GM21786 (cell line): ENCODE data around the gene THSD7A.

Experiments
- ATAC-seq: cut with Tn5 transposase; IDR thresholded peaks from one replicate; pipeline ENCODE4 v1.9.1; 2021; ENCODE audit not compliant: unreplicated experiment

Gene THSD7A

DNA sequence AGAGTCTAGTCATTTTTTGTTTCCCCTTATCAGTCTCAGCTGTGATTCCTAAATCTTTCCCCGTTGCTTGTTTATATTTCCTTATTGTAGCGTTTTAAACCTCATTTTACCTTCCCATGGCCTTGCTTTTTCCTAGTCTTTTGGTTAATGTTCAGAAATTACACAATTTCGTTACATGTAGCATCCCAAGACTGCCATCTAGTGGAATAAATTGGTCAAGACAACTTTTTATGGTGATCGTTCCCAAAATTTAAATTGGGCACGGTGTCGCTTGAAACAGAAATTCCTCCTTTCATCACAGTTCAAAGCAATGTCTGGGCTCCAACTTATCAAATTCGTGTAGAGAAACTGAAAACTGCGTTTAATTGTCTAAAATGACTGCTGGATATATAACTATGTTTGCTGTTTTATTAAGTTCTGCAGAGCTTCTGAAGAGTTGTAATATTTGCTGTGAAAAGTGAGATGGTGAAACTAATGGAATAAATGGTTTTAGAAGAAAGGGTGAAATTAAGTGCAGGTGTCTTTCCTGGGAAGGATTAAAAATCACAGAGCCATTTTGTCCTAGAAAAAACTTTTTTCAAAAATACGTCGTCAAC lies 488.1 kb downstream of the THSD7A start:
- ATAC-seq = no peak

DNA sequence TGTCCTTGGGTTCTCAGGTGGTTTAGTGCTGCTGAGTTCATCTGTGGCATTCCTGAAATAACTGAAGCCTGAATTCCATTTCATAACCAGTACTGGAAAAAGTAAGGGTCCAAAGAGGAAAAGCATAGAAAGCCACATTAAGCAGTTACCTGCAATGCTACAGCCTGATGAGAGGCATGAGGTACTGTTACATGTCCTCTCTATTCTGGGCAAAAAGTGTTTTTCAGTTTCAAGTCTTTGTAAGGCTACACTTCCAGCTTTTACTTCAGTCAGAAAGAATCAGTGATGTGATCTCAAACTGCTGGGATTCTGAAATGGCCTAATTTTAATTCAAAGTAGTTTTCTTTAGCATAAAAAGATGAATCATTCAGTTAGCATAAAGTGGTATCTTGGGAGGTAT lies 488.9 kb downstream of the THSD7A start:
- no peak for ATAC-seq

DNA sequence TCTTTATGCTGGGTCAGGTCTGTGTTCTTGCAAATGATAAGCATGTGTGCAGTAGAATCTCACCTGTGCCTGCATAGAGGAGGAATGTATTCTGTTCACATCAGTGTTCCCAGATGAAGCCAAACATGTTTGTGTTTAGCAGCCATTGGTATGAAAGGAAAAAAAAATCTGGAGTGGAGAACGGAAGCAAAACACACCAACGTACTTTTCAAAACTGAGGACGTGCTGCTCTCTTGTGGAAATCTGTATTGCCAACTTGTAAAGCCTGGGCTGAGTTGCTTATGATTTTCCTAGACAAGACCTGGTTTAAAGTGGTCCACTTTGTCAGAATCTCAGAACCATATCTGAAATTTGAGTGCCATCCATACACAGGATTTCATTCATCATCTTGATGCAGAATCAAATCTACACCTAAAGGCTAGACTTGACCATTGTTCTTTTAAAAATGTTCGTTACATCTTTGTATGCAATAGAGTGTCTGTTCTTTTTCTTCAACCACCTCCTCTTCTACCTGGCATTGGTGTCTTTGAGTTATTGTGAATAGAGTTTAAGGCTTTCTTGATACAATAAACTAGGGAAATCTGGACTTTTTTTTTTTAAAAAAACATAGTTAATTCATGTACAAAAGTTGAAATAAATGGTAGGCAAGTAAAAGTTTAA lies 490.6 kb downstream of the THSD7A start:
- no peak for ATAC-seq

DNA sequence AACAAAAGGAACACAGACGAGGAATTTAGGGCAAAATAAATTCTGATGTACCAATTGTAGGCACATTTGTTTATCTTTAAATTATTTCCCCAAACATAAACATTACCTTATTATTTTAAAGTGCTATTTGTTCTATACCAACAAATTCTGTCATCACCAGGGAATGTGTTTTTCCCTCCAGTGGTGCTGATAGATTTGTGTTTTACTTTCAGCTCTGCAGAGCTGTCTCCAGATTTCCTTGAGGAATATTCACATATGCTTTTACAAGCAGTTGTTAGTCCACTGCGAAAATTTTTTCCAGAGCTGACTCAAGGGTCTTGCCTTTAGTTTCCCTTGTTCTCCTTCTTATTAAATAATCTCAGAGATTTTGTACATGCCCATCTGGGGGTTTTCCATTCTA lies 495.6 kb downstream of the THSD7A start:
- no peak for ATAC-seq

DNA sequence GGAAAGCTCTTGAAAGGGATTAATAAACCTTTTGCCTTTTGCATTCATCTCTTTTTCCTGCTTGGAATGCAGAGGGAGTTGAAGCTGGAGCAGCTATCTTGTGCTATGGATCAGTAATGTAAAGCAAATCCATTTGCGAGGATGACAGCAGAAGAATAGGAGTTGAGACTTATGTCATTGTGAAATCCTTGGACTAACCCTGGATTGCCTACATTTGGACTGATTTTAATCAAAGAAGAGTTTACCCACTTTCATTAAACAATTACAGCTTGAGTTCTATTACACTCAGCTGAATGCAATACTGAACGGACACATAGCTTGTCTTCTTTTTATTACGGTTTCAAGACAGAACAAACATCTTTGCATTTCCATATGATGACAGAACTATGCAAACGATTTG lies 496.1 kb downstream of the THSD7A start:
- no peak for ATAC-seq

DNA sequence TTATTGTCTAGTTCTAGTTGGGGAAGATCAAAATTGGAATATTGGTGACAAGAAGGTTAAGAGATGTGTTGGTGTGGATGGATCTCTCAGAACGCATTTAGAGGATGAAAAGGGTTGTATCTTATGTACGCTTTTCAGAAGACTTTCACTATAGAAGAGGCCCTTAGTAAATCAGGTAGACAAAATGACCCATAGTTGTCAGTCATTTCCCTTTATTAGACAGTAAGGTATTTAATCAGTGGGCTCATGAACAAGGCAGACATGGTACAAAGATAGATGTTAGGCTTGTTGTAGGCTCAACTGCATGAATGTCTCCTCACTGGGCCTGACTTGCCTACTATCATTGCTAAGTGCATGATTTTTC lies 499.2 kb downstream of the THSD7A start:
- ATAC-seq = peak; percentile 33

DNA sequence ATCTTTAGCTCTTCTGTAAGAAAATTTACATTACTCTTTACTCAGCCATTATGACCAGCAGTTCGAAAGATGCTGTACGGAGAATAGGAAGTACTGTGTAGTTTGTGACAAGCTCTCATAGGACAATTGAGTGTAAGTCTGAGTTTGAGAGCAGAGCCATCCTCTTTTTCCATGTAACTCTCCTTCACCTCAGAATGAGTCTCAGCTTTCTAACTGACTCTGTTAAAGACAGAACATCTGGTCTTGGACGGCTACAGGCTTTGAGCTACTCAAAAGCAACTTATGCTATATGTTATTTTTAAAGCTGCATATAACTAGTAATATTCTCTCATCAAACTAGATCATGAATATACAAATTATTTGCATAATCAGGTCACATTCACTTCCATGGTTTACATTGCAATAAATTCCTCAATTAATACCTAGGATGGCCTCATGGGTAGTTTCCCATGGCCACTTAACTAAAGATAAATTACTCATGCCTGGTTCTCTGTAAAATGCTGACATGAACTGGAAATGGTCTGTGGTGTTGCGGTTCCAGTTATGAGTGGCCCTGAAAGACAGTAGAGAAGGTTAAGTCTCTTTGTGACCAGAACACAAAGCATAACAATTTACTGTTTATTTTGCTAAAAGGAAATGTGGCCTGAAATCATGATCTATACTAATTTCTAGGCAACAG lies 499.7 kb downstream of the THSD7A start:
- ATAC-seq = peak; percentile 97

DNA sequence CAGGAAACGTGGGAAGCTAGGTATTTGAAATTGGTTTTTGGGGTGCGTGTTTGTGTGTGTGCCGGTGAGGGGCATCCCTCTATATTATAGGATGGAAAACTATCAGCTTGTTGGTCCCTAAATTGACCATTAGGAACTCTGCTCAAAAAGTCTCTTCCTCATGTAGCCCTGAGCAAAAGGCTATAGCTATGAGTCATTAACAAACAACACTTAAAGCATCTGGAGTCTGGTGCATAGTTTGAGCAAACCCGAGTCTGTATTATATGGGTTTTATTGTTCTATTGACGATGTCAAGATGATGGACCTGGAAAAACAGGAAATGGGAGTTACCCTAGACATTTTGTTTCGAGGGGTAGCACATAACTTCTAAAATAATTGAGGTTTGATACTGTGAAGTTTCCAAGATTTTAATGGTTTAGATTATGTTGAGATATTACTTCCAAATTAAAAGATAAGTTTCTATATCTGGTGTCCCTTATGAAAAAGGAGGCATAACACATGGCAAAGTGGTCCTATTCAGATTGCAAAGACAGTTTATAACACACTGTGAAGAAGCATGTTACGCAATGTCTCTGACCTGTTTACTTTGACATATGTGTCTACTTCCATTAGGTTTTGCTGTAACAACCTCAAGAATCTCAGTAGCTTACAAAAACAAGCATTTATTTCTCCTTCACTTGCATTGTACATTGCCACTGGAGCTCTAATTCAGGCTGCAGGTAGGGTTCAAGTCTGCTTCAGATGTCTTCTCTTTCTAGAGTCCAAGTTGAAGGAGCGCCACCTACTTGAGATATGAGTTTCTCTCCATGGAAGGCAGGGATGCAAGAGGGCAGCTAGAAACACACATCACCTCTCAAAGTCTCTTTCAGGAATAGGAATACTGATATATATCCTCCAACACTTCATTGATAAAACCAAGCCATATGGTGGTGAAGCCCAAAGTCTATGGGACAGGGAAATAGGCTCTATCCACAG lies 500.6 kb downstream of the THSD7A start:
- no peak for ATAC-seq

DNA sequence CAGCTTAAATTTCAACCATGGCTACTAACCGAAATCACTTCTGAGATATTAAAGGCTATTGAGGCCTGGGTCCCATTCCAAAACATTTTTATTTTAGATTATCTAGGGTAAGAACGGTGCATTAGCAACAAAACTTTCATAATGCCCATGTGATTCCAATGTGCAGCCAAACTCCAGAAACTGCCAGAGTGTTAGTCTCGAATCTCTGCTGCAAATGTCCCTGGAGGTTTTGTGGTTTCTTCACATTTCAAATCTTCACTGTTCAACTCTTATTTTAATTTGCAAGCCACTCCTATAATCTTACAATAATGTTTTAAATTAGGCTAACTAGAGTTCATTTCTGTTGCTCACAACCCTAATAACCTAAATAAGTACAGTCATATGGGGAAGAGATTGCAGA lies 501.3 kb downstream of the THSD7A start:
- ATAC-seq = no peak

DNA sequence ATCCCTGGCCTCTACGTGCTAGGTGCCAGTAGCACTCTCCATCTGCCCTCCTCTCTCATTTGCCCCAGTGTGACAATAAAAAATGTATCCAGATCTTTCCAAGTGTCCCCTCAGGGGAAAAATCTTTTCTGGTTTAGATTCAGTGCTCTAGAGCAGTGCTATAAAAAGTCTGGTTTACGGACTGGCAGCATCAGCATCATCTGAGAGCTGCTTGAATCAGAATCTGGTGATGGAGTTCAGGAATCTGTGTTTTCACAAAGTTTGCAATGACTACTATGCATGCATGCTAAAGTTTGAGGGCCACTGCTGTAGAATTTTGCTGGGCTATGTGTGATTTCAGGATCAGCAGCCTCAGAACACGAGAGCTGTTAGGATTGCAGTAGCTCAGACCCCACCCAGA lies 501.8 kb downstream of the THSD7A start:
- ATAC-seq = no peak

DNA sequence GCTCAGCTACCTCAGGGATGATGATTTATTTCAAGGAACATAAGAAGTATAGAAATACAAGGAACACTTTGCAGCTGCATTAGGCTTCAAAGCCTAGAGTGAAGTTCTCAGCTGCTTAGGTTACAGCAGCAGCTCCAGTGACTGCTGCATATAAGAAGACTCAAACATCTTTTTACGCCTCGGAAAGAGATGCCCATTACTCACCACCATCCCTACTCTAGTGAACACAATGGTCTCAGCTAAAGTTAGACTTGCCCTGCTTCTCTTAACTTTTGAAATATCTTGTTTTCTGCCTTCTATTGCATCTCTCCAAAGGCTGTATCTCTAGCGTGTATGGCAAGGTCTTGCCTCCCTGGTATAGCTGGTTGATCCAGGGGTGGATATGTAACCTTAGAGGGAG lies 502.4 kb downstream of the THSD7A start:
- ATAC-seq = no peak

DNA sequence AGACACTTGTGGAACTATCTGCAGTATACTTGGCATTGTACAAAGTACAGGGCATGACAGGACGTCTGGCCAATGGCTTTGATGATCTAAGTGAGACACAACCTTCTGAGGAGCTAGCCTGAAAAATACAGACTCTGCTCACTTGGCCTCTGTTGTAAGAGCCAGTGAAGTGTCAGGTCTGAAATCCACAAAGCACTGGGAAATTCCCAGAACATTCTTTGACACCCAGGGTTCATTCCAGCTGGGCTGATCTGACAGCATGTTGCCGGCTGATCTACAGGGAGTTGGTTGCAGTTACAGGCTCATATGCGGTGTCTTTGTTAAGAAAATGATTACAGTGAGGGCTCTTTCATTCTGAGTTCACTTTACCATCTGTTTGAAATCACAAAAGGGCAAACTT lies 503.7 kb downstream of the THSD7A start:
- no peak for ATAC-seq

DNA sequence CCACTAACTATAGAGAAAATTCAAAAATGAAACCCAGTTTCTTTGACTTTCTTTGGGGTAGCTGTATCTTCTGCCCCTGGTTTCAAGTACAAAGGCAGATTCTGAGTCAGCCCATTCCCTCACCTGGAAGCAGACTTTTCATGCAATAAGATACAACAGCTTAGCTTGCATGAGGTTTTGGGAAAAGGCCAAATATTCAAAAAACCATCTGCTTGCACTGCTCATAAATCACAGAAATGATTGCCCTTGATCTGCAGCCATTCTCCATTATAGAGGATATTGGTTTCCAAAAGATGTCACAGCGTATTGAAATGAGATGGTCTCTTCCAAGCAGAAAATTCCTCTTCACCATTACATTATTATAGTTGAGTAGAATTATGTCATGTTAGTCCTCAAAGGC lies 504.4 kb downstream of the THSD7A start:
- no peak for ATAC-seq
